SK-N-SH (cell line): ENCODE data around the gene NT5M. TPM values are rescaled to one million over a fixed set of nuclear protein-coding genes. Genes with fewer than 3 reads are reported as not detected.

ENCODE experiments used
- CTCF ChIA-PET: fragments of 300-600, 350-600 bp; formaldehyde crosslinking; extraction: SDS; loops from one replicate; lab custom pipeline; 2021; lab: Yijun Ruan, JAX
- POLR2A ChIA-PET: fragments of 350-600 bp; sonication (Branson Sonifier 250); formaldehyde crosslinking; extraction: SDS; loops from one replicate; lab custom pipeline; 2020; ENCODE audit warnings: antibody characterized with exemption, inconsistent platforms; lab: Yijun Ruan, JAX
- DNase-seq: peaks from one replicate; pipeline ENCODE4 v3.0.0; 2012
- H2AFZ ChIP-seq: fragments of 200-600 bp; sonication (generic); 2 replicates; pipeline ENCODE4 v1.8.1; 2016; ENCODE audit warnings: antibody characterized with exemption, mild to moderate bottlenecking, low read depth
- H3F3A ChIP-seq: fragments of 200-600 bp; sonication (generic); replicated peaks from 2 replicates; pipeline ENCODE3; 2016; ENCODE audit warnings: antibody characterized with exemption, mild to moderate bottlenecking; ENCODE audit not compliant: insufficient read depth
- H3K27ac ChIP-seq, 2 experiments: fragments of 200-500 bp in 1 of 2; fragments of 200-600 bp in 1 of 2; sonication (Bioruptor generic) in 1 of 2; sonication (generic), shearing (Covaris generic) in 1 of 2; 2 replicates each; pipeline versions ENCODE4 v1.5.1 to v1.6.1; 2014 to 2016; ENCODE audit warnings: low read depth in 2 of 2, inconsistent platforms in 1 of 2, low read length in 1 of 2, mild to moderate bottlenecking in 1 of 2, mixed read lengths in 1 of 2
- H3K27me3 ChIP-seq: fragments of 200-600 bp; sonication (generic), shearing (Covaris generic); 2 replicates; pipeline ENCODE4 v1.6.1; 2016; ENCODE audit warnings: mixed run types; ENCODE audit not compliant: insufficient read depth
- H3K36me3 ChIP-seq, 2 experiments: fragments of 200-500 bp in 1 of 2; fragments of 200-600 bp in 1 of 2; sonication (Bioruptor generic) in 1 of 2; sonication (generic) in 1 of 2; replicated peaks in 1 of 2; 2 replicates each; pipeline versions ENCODE3 to v1.5.1; 2014 to 2016; ENCODE audit warnings: low read length in 1 of 2, mild to moderate bottlenecking in 1 of 2; ENCODE audit not compliant: insufficient read depth in 2 of 2, control insufficient read depth in 1 of 2
- H3K4me1 ChIP-seq, 2 experiments: fragments of 200-500 bp in 1 of 2; fragments of 200-600 bp in 1 of 2; sonication (Bioruptor generic) in 1 of 2; sonication (generic), shearing (Covaris generic) in 1 of 2; 2 replicates each; pipeline versions ENCODE4 v1.5.1 to v1.6.1; 2014 to 2016; ENCODE audit warnings: low read depth in 1 of 2, low read length in 1 of 2, mixed run types in 1 of 2; ENCODE audit not compliant: insufficient read depth in 2 of 2, control insufficient read depth in 1 of 2
- H3K4me2 ChIP-seq: fragments of 200-600 bp; sonication (generic), shearing (Covaris generic); 2 replicates; pipeline ENCODE4 v1.6.1; 2017; ENCODE audit warnings: mixed run types
- H3K4me3 ChIP-seq, 2 experiments: fragments of 200-500 bp in 1 of 2; fragments of 200-600 bp in 1 of 2; sonication (Bioruptor generic) in 1 of 2; sonication (generic), shearing (Covaris generic) in 1 of 2; 2 replicates each; pipeline versions ENCODE4 v1.5.1 to v1.8.1; 2014 to 2016; ENCODE audit warnings: low read depth in 2 of 2, inconsistent platforms in 1 of 2, low read length in 1 of 2, mild to moderate bottlenecking in 1 of 2, mixed read lengths in 1 of 2, moderate library complexity in 1 of 2
- H3K79me2 ChIP-seq: fragments of 200-600 bp; sonication (generic); 2 replicates; pipeline ENCODE4 v1.8.1; 2017; ENCODE audit warnings: mild to moderate bottlenecking; ENCODE audit not compliant: insufficient read depth
- H3K9ac ChIP-seq: fragments of 200-600 bp; sonication (generic); 2 replicates; pipeline ENCODE4 v1.6.1; 2017; ENCODE audit warnings: mixed run types
- H3K9me2 ChIP-seq: fragments of 200-600 bp; sonication (generic); 2 replicates; pipeline ENCODE4 v1.6.1; 2017; ENCODE audit warnings: mixed run types
- H3K9me3 ChIP-seq: fragments of 200-600 bp; sonication (generic); 2 replicates; pipeline ENCODE4 v1.6.1; 2017; ENCODE audit warnings: mixed run types, mild to moderate bottlenecking, moderate library complexity
- H4K20me1 ChIP-seq: fragments of 200-600 bp; sonication (generic); 2 replicates; pipeline ENCODE4 v1.6.1; 2017; ENCODE audit warnings: mild to moderate bottlenecking, mixed run types; ENCODE audit not compliant: insufficient read depth
- CHD2 ChIP-seq: fragments of 150-350 bp; IDR thresholded peaks from 2 replicates; pipeline ENCODE4 v1.6.1; 2018; ENCODE audit warnings: low read length; ENCODE audit not compliant: partially characterized antibody
- CTCF ChIP-seq: fragments of 200-600 bp; sonication (generic); IDR thresholded peaks from 2 replicates; pipeline ENCODE4 v1.6.1; 2017; ENCODE audit warnings: antibody characterized with exemption, mild to moderate bottlenecking, moderate library complexity
- ELF1 ChIP-seq: IDR thresholded peaks from 2 replicates; pipeline ENCODE4 v1.4.0; 2012
- FOXM1 ChIP-seq: IDR thresholded peaks from 2 replicates; pipeline ENCODE4 v1.4.0; 2012; ENCODE audit warnings: low read depth, mild to moderate bottlenecking
- GABPA ChIP-seq: IDR thresholded peaks from 2 replicates; pipeline ENCODE4 v1.4.0; 2012; ENCODE audit warnings: low read depth, mild to moderate bottlenecking
- IRF3 ChIP-seq: fragments of 150-350 bp; IDR thresholded peaks from 2 replicates; pipeline ENCODE4 v1.6.1; 2016; ENCODE audit warnings: mild to moderate bottlenecking, low read depth, low read length
- JUND ChIP-seq: IDR thresholded peaks from 2 replicates; pipeline ENCODE4 v1.4.0; 2012
- MAX ChIP-seq: IDR thresholded peaks from 2 replicates; pipeline ENCODE4 v1.4.0; 2012; ENCODE audit warnings: low read depth
- MEF2A ChIP-seq: IDR thresholded peaks from 2 replicates; pipeline ENCODE4 v1.4.0; 2012; ENCODE audit warnings: low read depth, borderline replicate concordance
- MXI1 ChIP-seq: IDR thresholded peaks from 2 replicates; pipeline ENCODE4 v1.6.1; 2012; ENCODE audit warnings: mild to moderate bottlenecking, low read depth, low read length, improper control_type of control experiment
- NFIC ChIP-seq: IDR thresholded peaks from 2 replicates; pipeline ENCODE4 v1.4.0; 2012; ENCODE audit warnings: borderline replicate concordance
- PBX3 ChIP-seq: IDR thresholded peaks from 2 replicates; pipeline ENCODE4; 2012
- POLR2AphosphoS5 ChIP-seq: IDR thresholded peaks from 2 replicates; pipeline ENCODE4 v1.6.1; 2012; ENCODE audit warnings: low read depth, low read length
- RCOR1 ChIP-seq: fragments of 150-350 bp; IDR thresholded peaks from 2 replicates; pipeline ENCODE4 v1.6.1; 2017; ENCODE audit warnings: antibody characterized with exemption, low read length
- REST ChIP-seq: IDR thresholded peaks from 2 replicates; pipeline ENCODE4 v1.6.1; 2012; ENCODE audit warnings: mild to moderate bottlenecking, low read depth, low read length, moderate library complexity
- TEAD4 ChIP-seq: IDR thresholded peaks from 2 replicates; pipeline ENCODE4 v1.4.0; 2012; ENCODE audit warnings: mild to moderate bottlenecking, borderline replicate concordance; ENCODE audit not compliant: insufficient read depth
- USF1 ChIP-seq: IDR thresholded peaks from 2 replicates; pipeline ENCODE4 v1.4.0; 2012; ENCODE audit warnings: low read depth, borderline replicate concordance
- YY1 ChIP-seq: IDR thresholded peaks from 2 replicates; pipeline ENCODE4 v1.4.0; 2012; ENCODE audit warnings: low read depth, mild to moderate bottlenecking
- WGBS: methylation state at CpG from one replicate; pipeline ENCODE4 v1.1.6; 2017; ENCODE audit warnings: low lambda C conversion rate; 5-methylcytosine and 5-hydroxymethylcytosine counted together
- polyA plus RNA-seq, 3 experiments: library from polyadenylated mRNA; depleted of rRNA; stranded (reverse); fragments of >200 nt; gene quantifications; 2 replicates each; pipeline ENCODE4 v1.2.3, GENCODE V29; 2012

NT5M gene
- polyA plus RNA-seq, 1 of the 3 experiments (the other 2 are of a cell fraction): 3.9 TPM

GRCh38 chr17:17384961-17385360 is 81.8 kb downstream of the NT5M start:
- 84% methylated on average over 7 of the region's 8 CpGs for WGBS
- Histone ChIP-seq H3K27ac (peak overlapping the region in 1 of 2 experiments; percentile 83; a peak in 2 of 4 replicates), H3K4me2 (no peak overlapping the region), H4K20me1 (no peaks in the 10 kb centered on the region), H3K9ac (no peak overlapping the region), H3K9me2 (no peaks in the 10 kb centered on the region), H3K9me3 (no peaks in the 10 kb centered on the region), H2AFZ (no peak overlapping the region), H3K27me3 (peaks cover 11% of the 10 kb centered on the region; the same call in 1 of the 2 replicates), H3F3A (no peaks in the 10 kb centered on the region), H3K4me3 (no peak overlapping the region), H3K79me2 (no peaks in the 10 kb centered on the region), H3K4me1 (peaks cover 0 to 20% of the 10 kb centered on the region in 2 experiments; a peak in 1 of 4 replicates), H3K36me3 (no peaks in the 10 kb centered on the region)
- TF ChIP-seq USF1 (no peak), PBX3 (no peak), IRF3 (no peak), FOXM1 (no peak), YY1 (no peak), MXI1 (no peak), MAX (no peak), MEF2A (no peak), TEAD4 (no peak), JUND (no peak), NFIC (no peak), ELF1 (no peak), CHD2 (no peak), CTCF (no peak), REST (no peak), RCOR1 (no peak), GABPA (no peak), POLR2AphosphoS5 (no peak)
- ChIA-PET CTCF (no interaction called here), POLR2A (interaction anchor here (1.1 kb wide), 1 partner anchor 8 kb away, joined by 3 read pairs; no protein-coding TSS in a partner anchor)
- DNase-seq: no peak
